HepG2 (cell line): ENCODE data around the gene PAM16. TPM values are rescaled to one million over a fixed set of nuclear protein-coding genes. Genes with fewer than 3 reads are reported as not detected.

Experiments used
- ATAC-seq: fragments of 200-7000 bp; cut with Tn5 transposase; 3 replicates; pipeline ENCODE4 v1.9.1; 2020; ENCODE audit warnings: mild to moderate bottlenecking, moderate library complexity
- BruUV-seq: library from RNA; stranded (reverse); fragments of 400-500 nt; replicated peaks from 2 replicates; lab custom pipeline; 2021; lab: Mats Ljungman, UMichigan
- CTCF ChIA-PET: fragments of 300-600 bp; formaldehyde crosslinking; extraction: SDS; loops from one replicate; lab custom pipeline; 2021; ENCODE audit warnings: low total read pairs, inconsistent platforms, low intra/inter-chr PET ratio; lab: Yijun Ruan, JAX
- POLR2A ChIA-PET: fragments of 350-600 bp; sonication (Branson Sonifier 250); formaldehyde crosslinking; loops from one replicate; lab custom pipeline; 2020; ENCODE audit warnings: antibody characterized with exemption, inconsistent platforms; lab: Yijun Ruan, JAX
- DNase-seq: peaks from one replicate; pipeline ENCODE4 v3.0.0-alpha.2; 2015; ENCODE audit warnings: low spot score
- FAIRE-seq: peaks from 3 replicates; lab custom pipeline; 2011; peaks lifted over from hg19 to GRCh38; lab: Jason Lieb, UNC
- H2AFZ ChIP-seq: one replicate; pipeline ENCODE4 v1.6.1; 2011; ENCODE audit warnings: low read length, inconsistent platforms
- H3K27ac ChIP-seq: fragments of 300-600 bp; 3 replicates; pipeline ENCODE4 v1.8.0; 2011; ENCODE audit warnings: mixed run types, mild to moderate bottlenecking, mixed read lengths, low read length, inconsistent platforms; ENCODE audit not compliant: insufficient read depth; ENCODE audit errors: extremely low read length
- H3K27me3 ChIP-seq, 2 experiments: fragments of 200-600 bp in 1 of 2; 2 replicates in 1 of 2; 3 replicates in 1 of 2; pipeline versions ENCODE4 v1.6.0 to v1.8.0; 2011; ENCODE audit warnings: low read length in 2 of 2, mild to moderate bottlenecking in 2 of 2, moderate library complexity in 2 of 2, inconsistent platforms in 1 of 2; ENCODE audit not compliant: insufficient read depth in 2 of 2, control insufficient read depth in 1 of 2
- H3K36me3 ChIP-seq, 2 experiments: fragments of 200-600 bp in 1 of 2; replicated peaks in 1 of 2; 2 replicates in 1 of 2; 3 replicates in 1 of 2; pipeline versions ENCODE4 v1.5.1 to v1.8.0; 2011; ENCODE audit warnings: low read length in 2 of 2, inconsistent platforms in 1 of 2; ENCODE audit not compliant: insufficient read depth in 2 of 2, control insufficient read depth in 1 of 2
- H3K4me1 ChIP-seq: 2 replicates; pipeline ENCODE4 v1.5.1; 2012; ENCODE audit warnings: low read length, inconsistent platforms; ENCODE audit not compliant: insufficient read depth
- H3K4me2 ChIP-seq: 2 replicates; pipeline ENCODE4 v1.6.0; 2011; ENCODE audit warnings: low read depth, low read length, inconsistent platforms
- H3K4me3 ChIP-seq, 3 experiments: fragments of 200-600 bp in 1 of 3; sonication (generic), shearing (Covaris generic) in 1 of 3; replicated peaks in 1 of 3; 2 replicates each; pipeline ENCODE4 v1.5.1; 2011 to 2016; ENCODE audit warnings: low read length in 3 of 3, inconsistent platforms in 2 of 3, low read depth in 2 of 3, mild to moderate bottlenecking in 2 of 3, control low read depth in 1 of 3, mixed read lengths in 1 of 3; ENCODE audit not compliant: insufficient read depth in 1 of 3
- H3K79me2 ChIP-seq: one replicate; pipeline ENCODE4 v1.6.1; 2011; ENCODE audit warnings: low read length, inconsistent platforms; ENCODE audit not compliant: insufficient read depth
- H3K9ac ChIP-seq: 2 replicates; pipeline ENCODE4 v1.6.0; 2011; ENCODE audit warnings: mild to moderate bottlenecking, low read depth, low read length, inconsistent platforms; ENCODE audit not compliant: insufficient read depth
- H3K9me3 ChIP-seq: 2 replicates; pipeline ENCODE4 v1.5.1; 2012; ENCODE audit warnings: mild to moderate bottlenecking, low read length
- H4K20me1 ChIP-seq: 2 replicates; pipeline ENCODE4 v1.6.0; 2011; ENCODE audit warnings: inconsistent platforms, mild to moderate bottlenecking, low read length, moderate library complexity; ENCODE audit not compliant: insufficient read depth
- ARNT2 ChIP-seq: sonication (generic); formaldehyde crosslinking; IDR thresholded peaks from 2 replicates; pipeline ENCODE4 v1.8.0; 2022; ENCODE audit warnings: mild to moderate bottlenecking, low read depth, missing genetic modification reagents, moderate library complexity
- BRD4 ChIP-seq: sonication (generic); formaldehyde crosslinking; IDR thresholded peaks from 2 replicates; pipeline ENCODE4 v1.4.0; 2020; ENCODE audit warnings: missing genetic modification reagents
- EED ChIP-seq: sonication (generic); formaldehyde crosslinking; IDR thresholded peaks from 2 replicates; pipeline ENCODE4 v1.5.0; 2020; ENCODE audit warnings: mild to moderate bottlenecking, missing genetic modification reagents
- FOXP1 ChIP-seq, 2 experiments: fragments of 450-650 bp in 1 of 2; IDR thresholded peaks; 2 replicates each; pipeline ENCODE4 v1.6.1; 2017 to 2018; ENCODE audit warnings: antibody characterized with exemption in 1 of 2
- GTF3A ChIP-seq: sonication (generic); formaldehyde crosslinking; conservative IDR thresholded peaks from 2 replicates; pipeline ENCODE4 v1.4.0; 2020; ENCODE audit warnings: mild to moderate bottlenecking, missing genetic modification reagents
- HOMEZ ChIP-seq: IDR thresholded peaks from 2 replicates; pipeline ENCODE4 v1.6.1; 2016; ENCODE audit warnings: low read depth
- HOXD1 ChIP-seq: sonication (generic); formaldehyde crosslinking; IDR thresholded peaks from 2 replicates; pipeline ENCODE4 v1.5.0; 2020; ENCODE audit warnings: missing genetic modification reagents
- KDM1A ChIP-seq: IDR thresholded peaks from 2 replicates; pipeline ENCODE4 v1.6.1; 2016; ENCODE audit warnings: missing compliant biosample characterization
- MXD1 ChIP-seq: sonication (generic); formaldehyde crosslinking; IDR thresholded peaks from 2 replicates; pipeline ENCODE4 v1.4.0; 2020; ENCODE audit warnings: mild to moderate bottlenecking, missing genetic modification reagents
- MXI1 ChIP-seq: IDR thresholded peaks from 3 replicates; pipeline ENCODE4 v1.6.1; 2012; ENCODE audit warnings: low read depth, low read length, inconsistent platforms, borderline replicate concordance
- NFKBIZ ChIP-seq: IDR thresholded peaks from 2 replicates; pipeline ENCODE4 v1.6.1; 2018; ENCODE audit warnings: missing genetic modification reagents, missing compliant biosample characterization
- NKX3-1 ChIP-seq: sonication (generic); formaldehyde crosslinking; IDR thresholded peaks from 2 replicates; pipeline ENCODE4 v1.5.0; 2020; ENCODE audit warnings: missing genetic modification reagents
- PCBP1 ChIP-seq: fragments of 200-400 bp; formaldehyde crosslinking; IDR thresholded peaks from 2 replicates; pipeline ENCODE4 v1.6.1; 2017; ENCODE audit warnings: mild to moderate bottlenecking, low read depth, low read length, borderline replicate concordance
- POLR2A ChIP-seq, 2 experiments: IDR thresholded peaks; 2 replicates each; pipeline ENCODE4 v1.6.1; 2011; ENCODE audit warnings: low read depth in 2 of 2, low read length in 2 of 2, mild to moderate bottlenecking in 1 of 2, moderate library complexity in 1 of 2; ENCODE audit not compliant: insufficient read depth in 1 of 2
- REL ChIP-seq: sonication (generic); formaldehyde crosslinking; conservative IDR thresholded peaks from 2 replicates; pipeline ENCODE4 v1.8.0; 2022; ENCODE audit warnings: mild to moderate bottlenecking, missing genetic modification reagents, moderate library complexity
- SP5 ChIP-seq: IDR thresholded peaks from 2 replicates; pipeline ENCODE4 v1.6.1; 2016; ENCODE audit warnings: low read depth, borderline replicate concordance
- TCF7 ChIP-seq: sonication (generic); IDR thresholded peaks from 2 replicates; pipeline ENCODE4 v1.6.1; 2016; ENCODE audit warnings: antibody characterized with exemption, low read depth
- TEAD2 ChIP-seq: sonication (generic); formaldehyde crosslinking; IDR thresholded peaks from 2 replicates; pipeline ENCODE4 v1.9.0; 2021; ENCODE audit warnings: missing genetic modification reagents
- TEAD3 ChIP-seq: optimal IDR thresholded peaks from 2 replicates; pipeline ENCODE3; 2016; ENCODE audit warnings: borderline replicate concordance
- TGIF2 ChIP-seq: IDR thresholded peaks from 2 replicates; pipeline ENCODE4 v1.6.1; 2016; ENCODE audit warnings: control low read depth, missing compliant biosample characterization
- ZBTB7B ChIP-seq: sonication (generic); formaldehyde crosslinking; IDR thresholded peaks from 2 replicates; pipeline ENCODE4 v1.4.0; 2020; ENCODE audit warnings: missing genetic modification reagents
- ZFP36L2 ChIP-seq: sonication (generic); formaldehyde crosslinking; IDR thresholded peaks from 2 replicates; pipeline ENCODE4 v1.4.0; 2020; ENCODE audit warnings: missing genetic modification reagents
- ZMYM3 ChIP-seq: sonication (generic); formaldehyde crosslinking; IDR thresholded peaks from 2 replicates; pipeline ENCODE4 v1.5.1; 2020; ENCODE audit warnings: mild to moderate bottlenecking, missing genetic modification reagents
- ZNF430 ChIP-seq: sonication (generic); formaldehyde crosslinking; IDR thresholded peaks from 2 replicates; pipeline ENCODE4 v1.9.0; 2021; ENCODE audit warnings: mild to moderate bottlenecking, missing genetic modification reagents
- ZNF460 ChIP-seq: sonication (generic); formaldehyde crosslinking; IDR thresholded peaks from 2 replicates; pipeline ENCODE4 v1.5.1; 2020; ENCODE audit warnings: missing genetic modification reagents, mild to moderate bottlenecking, borderline replicate concordance
- ZNF558 ChIP-seq: sonication (generic); formaldehyde crosslinking; IDR thresholded peaks from 2 replicates; pipeline ENCODE4 v1.9.0; 2022; ENCODE audit warnings: mild to moderate bottlenecking, missing genetic modification reagents, borderline replicate concordance
- WGBS: methylation state at CpG from one replicate; pipeline ENCODE4 v1.1.6; 2017; ENCODE audit warnings: low lambda C conversion rate; 5-methylcytosine and 5-hydroxymethylcytosine counted together
- in situ Hi-C: cut with HindIII; loops from 2 replicates; pipeline ENCODE4 v1.10.0; 2017; ENCODE audit warnings: low pct_unique_long_range_greater_than_20kb; ENCODE audit not compliant: extremely low pct_ligation_motif_present
- intact Hi-C: fragments of 100-400 bp; cut with micrococcal nuclease; formaldehyde crosslinking; loops from one replicate; pipeline ENCODE4 v1.10.0; 2022; ENCODE audit not compliant: unreplicated experiment
- polyA plus RNA-seq, 8 experiments: library from polyadenylated mRNA; depleted of rRNA in 3 of 8; stranded (reverse) in 7 of 8; unstranded in 1 of 8; fragments of >200 nt; fragmentation: Illumina TruSeq in 4 of 8; extraction: Trizol in 4 of 8; gene quantifications; 2 replicates each; pipeline versions ENCODE4 v1.2.1 to v1.2.3, GENCODE V29; 2011 to 2016; ENCODE audit warnings: low read depth in 4 of 8, missing spikeins in 1 of 8, mixed read lengths in 1 of 8; ENCODE audit not compliant: insufficient read depth in 1 of 8
- total RNA-seq, 5 experiments: library from RNA; depleted of rRNA; stranded (reverse); fragments of >200 nt; fragmentation: Illumina TruSeq; extraction: Trizol; gene quantifications; 2 replicates each; pipeline ENCODE4 v1.2.3, GENCODE V29; 2016; ENCODE audit warnings: low read depth in 1 of 5

Gene PAM16
- total and polyA plus RNA-seq, 2 of the 13 experiments (the other 11 are each of a cell fraction or from before 2014, with no cell fraction given): 51.5 to 51.8 TPM

- Histone ChIP-seq H3K9ac (peak overlapping the region; percentile 98), H3K79me2 (peaks cover 40% of the 10 kb centered on the region), H4K20me1 (peaks cover 15% of the 10 kb centered on the region), H2AFZ (no peak overlapping the region), H3K36me3 (no peaks in the 10 kb centered on the region), H3K27ac (peak overlapping the region; percentile 89), H3K27me3 (no peaks in the 10 kb centered on the region; a peak in 2 of 5 replicates), H3K9me3 (no peaks in the 10 kb centered on the region), H3K4me2 (peak overlapping the region; percentile 86), H3K4me1 (peaks cover 73% of the 10 kb centered on the region), H3K4me3 (peak overlapping the region; percentile 92 to 100 (median 100))
- FAIRE-seq (no peak), ATAC-seq (no peak), DNase-seq (no peak)
- CTCF ChIA-PET: no interaction called here
- no TSS peak for BruUV-seq
- intact Hi-C loops (no loop called here), in situ Hi-C loops (loop anchor here (5.0 kb wide), 1 partner anchor 37 kb away; no protein-coding TSS in a partner anchor)
- 22% methylated on average over 13 of the region's 24 CpGs for WGBS
- POLR2A ChIA-PET: interaction anchor here (0.7 to 4.4 kb wide), 9 partner anchors 12 to 96 kb away, joined by 3 to 36 read pairs (median 4); partner anchors contain the start of gene VASN
- TF ChIP-seq HOXD1 (CRISPR knock-in tag) (0 out of 2 replicates have a peak, but pooled peaks have one; percentile 13), POLR2A (IDR thresholded peaks at IDR 0.05; ENCODE audit: insufficient read depth in 1 of 2, low read depth in 2 of 2, low read length in 2 of 2) (no peak), HOMEZ (CRISPR knock-in tag) (no peak), ZBTB7B (CRISPR knock-in tag) (no peak), MXI1 (no peak), ZFP36L2 (CRISPR knock-in tag) (no peak), EED (no peak), ZMYM3 (peak; percentile 69), MXD1 (CRISPR knock-in tag) (no peak), ZNF430 (CRISPR knock-in tag) (no peak), SP5 (CRISPR knock-in tag) (no peak), TEAD2 (no peak), ARNT2 (no peak), BRD4 (CRISPR knock-in tag) (0 out of 2 replicates have a peak, but pooled peaks have one; percentile 38), GTF3A (CRISPR knock-in tag) (no peak), ZNF460 (peak; percentile 89), REL (CRISPR knock-in tag) (0 out of 2 replicates have a peak, but pooled peaks have one; percentile 32), TCF7 (no peak), TGIF2 (CRISPR knock-in tag) (no peak), FOXP1 (IDR thresholded peaks at IDR 0.05) (no peak), FOXP1 (CRISPR knock-in tag; IDR thresholded peaks at IDR 0.05) (no peak), ZNF558 (CRISPR knock-in tag) (no peak), KDM1A (CRISPR knock-in tag) (no peak), NKX3-1 (0 out of 2 replicates have a peak, but pooled peaks have one; percentile 29), NFKBIZ (CRISPR knock-in tag) (no peak), TEAD3 (CRISPR knock-in tag) (no peak), PCBP1 (no peak)
These were observed 745 bp downstream of the PAM16 start for GRCh38 chr16:4350365-4350786.
